ENCODE results near the gene WNT3A.

Gene WNT3A

GRCh38 chr1:228042508-228042907 is 35.7 kb downstream of the WNT3A start:
- TF ChIP-seq CTCF (IDR thresholded peaks at IDR 0.05) = no peak
- no peak overlapping the region for H3K27ac ChIP-seq

GRCh38 chr1:228043281-228043848 is 36.6 kb downstream of the WNT3A start:
- H3K27ac ChIP-seq = no peak overlapping the region
- TF ChIP-seq CTCF (IDR thresholded peaks at IDR 0.05) = no peak
- peak; percentile 61 for DNase-seq (ENCODE audit: low spot score)
- H3K4me3 ChIP-seq = no peak overlapping the region

More at GRCh38 chr1:228042508-228042907, 35.7 kb downstream of the WNT3A start:
- DNase-seq (ENCODE audit: low spot score) = no peak
- no peak overlapping the region for H3K4me3 ChIP-seq

- no peak for TF ChIP-seq CTCF (IDR thresholded peaks at IDR 0.05)
- H3K27ac ChIP-seq = no peak overlapping the region
- H3K4me3 ChIP-seq = no peak overlapping the region
- no peak for DNase-seq (ENCODE audit: low spot score)
Observed at GRCh38 chr1:228044961-228045360, 38.2 kb downstream of the WNT3A start.

GRCh38 chr1:228045405-228045804 is 38.6 kb downstream of the WNT3A start:
- Histone ChIP-seq H3K27ac (no peak overlapping the region), H3K4me3 (no peak overlapping the region)
- peak; percentile 56 for DNase-seq (ENCODE audit: low spot score)
- no peak for TF ChIP-seq CTCF (IDR thresholded peaks at IDR 0.05)

GRCh38 chr1:228045871-228046270 is 39.1 kb downstream of the WNT3A start:
- no peak for DNase-seq (ENCODE audit: low spot score)
- no peak overlapping the region for H3K4me3 ChIP-seq
- no peak for TF ChIP-seq CTCF (IDR thresholded peaks at IDR 0.05)
- no peak overlapping the region for H3K27ac ChIP-seq

GRCh38 chr1:228046421-228047182 is 39.8 kb downstream of the WNT3A start:
- no peak for DNase-seq (ENCODE audit: low spot score)
- TF ChIP-seq CTCF (IDR thresholded peaks at IDR 0.05) = no peak
- H3K27ac ChIP-seq = no peak overlapping the region
- no peak overlapping the region for H3K4me3 ChIP-seq

GRCh38 chr1:228047183-228047466 is 40.3 kb downstream of the WNT3A start:
- peak; percentile 57 for DNase-seq (ENCODE audit: low spot score)
- Histone ChIP-seq H3K4me3 (no peak overlapping the region), H3K27ac (no peak overlapping the region)
- TF ChIP-seq CTCF (IDR thresholded peaks at IDR 0.05) = no peak
